Middle frontal gyrus (tissue), 1 donor: ENCODE measurements around the gene CC2D2A.

Experiments used
- DNase-seq: peaks from one replicate; pipeline ENCODE4 v3.0.0-alpha.2; 2015; ENCODE audit warnings: low spot score; ENCODE audit errors: extremely low spot score

Gene CC2D2A

GRCh38 chr4:15459706-15460105, 10.0 kb upstream of the CC2D2A start:
- DNase-seq: no peak

- DNase-seq: no peak
Measured at GRCh38 chr4:15466596-15466995, 3.1 kb upstream of the CC2D2A start.

- DNase-seq: no peak
Measured at GRCh38 chr4:15470128-15470475, 420 bp downstream of the CC2D2A start.

- no peak for DNase-seq
Measured at GRCh38 chr4:15476396-15476795, 6.7 kb downstream of the CC2D2A start.

GRCh38 chr4:15478724-15479088, 9.0 kb downstream of the CC2D2A start:
- no peak for DNase-seq

GRCh38 chr4:15479089-15479912, 9.6 kb downstream of the CC2D2A start:
- DNase-seq: peak; percentile 81

GRCh38 chr4:15479913-15480185, 10.2 kb downstream of the CC2D2A start:
- DNase-seq: no peak

GRCh38 chr4:15481961-15482745, 12.5 kb downstream of the CC2D2A start:
- DNase-seq: no peak

- DNase-seq: no peak
Measured at GRCh38 chr4:15482842-15483241, 13.2 kb downstream of the CC2D2A start.

- DNase-seq: no peak
Measured at GRCh38 chr4:15488136-15488535, 18.5 kb downstream of the CC2D2A start.

- DNase-seq: no peak
Measured at GRCh38 chr4:15488658-15489470, 19.2 kb downstream of the CC2D2A start.

GRCh38 chr4:15489551-15489950, 19.9 kb downstream of the CC2D2A start:
- DNase-seq: no peak

- no peak for DNase-seq
Measured at GRCh38 chr4:15493411-15493810, 23.7 kb downstream of the CC2D2A start.

- DNase-seq: no peak
Measured at GRCh38 chr4:15495621-15496020, 25.9 kb downstream of the CC2D2A start.

GRCh38 chr4:15498356-15498755, 28.7 kb downstream of the CC2D2A start:
- DNase-seq: no peak

- no peak for DNase-seq
Measured at GRCh38 chr4:15500701-15501100, 31.0 kb downstream of the CC2D2A start.

GRCh38 chr4:15501941-15502340, 32.3 kb downstream of the CC2D2A start:
- DNase-seq: no peak

- no peak for DNase-seq
Measured at GRCh38 chr4:15502384-15502783, 32.7 kb downstream of the CC2D2A start.

GRCh38 chr4:15504041-15504440, 34.4 kb downstream of the CC2D2A start:
- no peak for DNase-seq

- DNase-seq: no peak
Measured at GRCh38 chr4:15506464-15506863, 36.8 kb downstream of the CC2D2A start.

GRCh38 chr4:15507679-15508078, 38.0 kb downstream of the CC2D2A start:
- DNase-seq: no peak

GRCh38 chr4:15510961-15511360, 41.3 kb downstream of the CC2D2A start:
- DNase-seq: no peak
